ENCODE results near the gene VPS29. TPM values are rescaled to one million over a fixed set of nuclear protein-coding genes. Genes with fewer than 3 reads are reported as not detected.

The VPS29 gene
- total RNA-seq (2014; rRNA removed; shearing (Covaris generic)) (39.1 and 82.1 TPM in 2 replicates), polyA plus RNA-seq (2016; fragmentation: Nextera tagmentation; extraction: Ambion mirVana) (103 and 115 TPM in 2 replicates)
- long read RNA-seq, transcript VPS29-206 (4 exons, 1,523 nt), result major isoform, 45 of 58 reads
- long read RNA-seq, partial matches to known transcripts, result 1 of 58 reads
- long read RNA-seq, other reads (novel, unspliced or antisense), result 11 of 58 reads

- Mint-ChIP-seq H3K9me3 (peaks cover 19% of the 10 kb centered on the region), H3K4me1 (peaks cover 6% of the 10 kb centered on the region), H3K36me3 (ENCODE audit: low read depth) (peaks cover 11% of the 10 kb centered on the region; the same call in 2 of the 3 replicates), H3K27ac (peak within 1 kb of the TSS; percentile 94), H3K27me3 (ENCODE audit: insufficient read depth, low read depth, poor library complexity) (peaks cover 20% of the 10 kb centered on the region), H3K4me3 (peak within 1 kb of the TSS; percentile 99)
- H3K27ac ChIP-seq (ENCODE audit: low read depth), result 0 out of 2 replicates have a peak within 1 kb of the TSS, but pooled peaks have one; percentile 1
- peaks cover 10% of the 10 kb centered on the region for H3K9me2 ChIP-seq (ENCODE audit: insufficient read depth)
- H3K79me2 ChIP-seq (replicated peaks; ENCODE audit: insufficient read depth), result peaks cover 30% of the 10 kb centered on the region
- peak within 1 kb of the TSS; percentile 75 for H3K4me2 ChIP-seq
- 0 out of 2 replicates have a peak, but pooled peaks cover 2% of the 10 kb centered on the region for H4K20me1 ChIP-seq (replicated peaks; ENCODE audit: insufficient read depth)
- DNase-seq (ENCODE audit: low spot score) (peak; percentile 99), ATAC-seq (peak; percentile 98)
- H3K36me3 ChIP-seq (ENCODE audit: insufficient read depth), result no peaks in the 10 kb centered on the region
- H3K27me3 ChIP-seq (ENCODE audit: insufficient read depth), result peaks cover 19% of the 10 kb centered on the region
- H3F3A ChIP-seq (replicated peaks; ENCODE audit: low read depth), result no peaks in the 10 kb centered on the region
- H3K4me1 ChIP-seq (ENCODE audit: insufficient read depth), result peaks cover 6% of the 10 kb centered on the region; the same call in 1 of the 2 replicates
- H2AFZ ChIP-seq, result peak within 1 kb of the TSS; percentile 81
- H3K4me3 ChIP-seq, result peak within 1 kb of the TSS; percentile 76
- TF ChIP-seq ZNF462 (CRISPR knock-in tag; IDR thresholded peaks at IDR 0.05) (no peak), STAT1 (IDR thresholded peaks at IDR 0.05; ENCODE audit: unreplicated experiment) (no peak), ZNF114 (CRISPR knock-in tag; IDR thresholded peaks at IDR 0.05) (peak; percentile 68; the same call in 1 of the 2 replicates), POLR2AphosphoS5 (IDR thresholded peaks at IDR 0.05; ENCODE audit: low read depth) (peak; percentile 88), CREB1 (CRISPR knock-in tag; IDR thresholded peaks at IDR 0.05; ENCODE audit: low read depth) (peak; percentile 66), JUNB (IDR thresholded peaks at IDR 0.05; ENCODE audit: unreplicated experiment) (no peak), CTCF (conservative IDR thresholded peaks at IDR 0.05; ENCODE audit: low read depth in 2 of 2) (no peak), ZNF331 (CRISPR knock-in tag; IDR thresholded peaks at IDR 0.05; ENCODE audit: low read depth) (0 out of 2 replicates have a peak, but pooled peaks have one; percentile 33), EZH2 (IDR thresholded peaks at IDR 0.05; ENCODE audit: low read depth, unreplicated experiment) (no peak), REST (IDR thresholded peaks at IDR 0.05; ENCODE audit: unreplicated experiment) (no peak), ETS1 (IDR thresholded peaks at IDR 0.05) (peak; percentile 51; the same call in 1 of the 2 replicates)
These were observed at the start of gene VPS29, which contains the start of gene RAD9B for GRCh38 chr12:110501752-110502738. TSS of gene VPS29 (minus strand) at chr12:110502111. CDS start at chr12:110502051, 60 bp downstream. TSS of gene RAD9B (plus strand) at chr12:110502331. CDS start at chr12:110502338, 7 bp downstream.
